Fibroblast of villous mesenchyme (primary cell): ENCODE measurements around the gene DNAI1. TPM values are rescaled to one million over a fixed set of nuclear protein-coding genes. Genes with fewer than 3 reads are reported as not detected.

Experiments used
- DNase-seq: peaks from one replicate; pipeline ENCODE4 v3.0.0-alpha.2; 2010; ENCODE audit warnings: low read depth
- H3K4me3 ChIP-seq: 2 replicates; pipeline ENCODE4 v1.5.1; 2011; ENCODE audit warnings: low read depth, mild to moderate bottlenecking, low read length
- CTCF ChIP-seq: IDR thresholded peaks from 2 replicates; pipeline ENCODE4 v1.5.1; 2012; ENCODE audit warnings: low read depth, mild to moderate bottlenecking, low read length; ENCODE audit not compliant: insufficient read depth
- total RNA-seq: library from RNA; depleted of rRNA; stranded (reverse); fragments of >200 nt; gene quantifications from 2 replicates; pipeline ENCODE4 v1.2.3, GENCODE V29; 2012

Gene DNAI1
- total RNA-seq, 1 donor: under 0.01 TPM

- no peak for DNase-seq
- no peak for TF ChIP-seq CTCF
- no peak overlapping the region for H3K4me3 ChIP-seq
Measured at GRCh38 chr9:34451135-34451534, 7.5 kb upstream of the DNAI1 start.

- no peak overlapping the region for H3K4me3 ChIP-seq
- DNase-seq: no peak
- TF ChIP-seq CTCF: no peak
Measured at GRCh38 chr9:34451545-34451944, 7.1 kb upstream of the DNAI1 start.

- TF ChIP-seq CTCF: no peak
- no peak overlapping the region for H3K4me3 ChIP-seq
- no peak for DNase-seq
Measured at GRCh38 chr9:34452568-34452967, 6.0 kb upstream of the DNAI1 start.

GRCh38 chr9:34454571-34455065, 4.0 kb upstream of the DNAI1 start:
- no peak overlapping the region for H3K4me3 ChIP-seq
- DNase-seq: peak; percentile 50
- TF ChIP-seq CTCF: peak; percentile 27

GRCh38 chr9:34456151-34456550, 2.5 kb upstream of the DNAI1 start:
- no peak overlapping the region for H3K4me3 ChIP-seq
- TF ChIP-seq CTCF: no peak
- no peak for DNase-seq

GRCh38 chr9:34456746-34457145, 1.9 kb upstream of the DNAI1 start:
- DNase-seq: no peak
- TF ChIP-seq CTCF: no peak
- peak overlapping the region; percentile 79 for H3K4me3 ChIP-seq
